BE2C (cell line): ENCODE measurements around the gene TSPYL1.
"Not testable (repeated sequence)": the region's sequence is repeated elsewhere in the genome, so short reads cannot be mapped to it uniquely, and the experiment has no call there.

Experiments
- DNase-seq: peaks from one replicate; pipeline ENCODE4 v3.0.0-alpha.2; 2020
- H3K27me3 ChIP-seq: fragments of 250-450 bp; sonication (Bioruptor Pico); 2 replicates; pipeline ENCODE4 v1.5.1; 2020; ENCODE audit warnings: mild to moderate bottlenecking
- H3K36me3 ChIP-seq: fragments of 250-450 bp; sonication (Bioruptor Pico); 2 replicates; pipeline ENCODE4 v1.5.1; 2020; ENCODE audit warnings: mild to moderate bottlenecking
- H3K4me1 ChIP-seq: fragments of 250-450 bp; sonication (Bioruptor Pico); 2 replicates; pipeline ENCODE4 v1.5.1; 2020
- H3K4me3 ChIP-seq: 2 replicates; pipeline ENCODE4 v1.5.1; 2011; ENCODE audit warnings: low read depth, low read length
- H3K9me3 ChIP-seq: fragments of 250-450 bp; sonication (Bioruptor Pico); 2 replicates; pipeline ENCODE4 v1.5.1; 2020
- CTCF ChIP-seq: IDR thresholded peaks from 2 replicates; pipeline ENCODE4 v1.5.1; 2012; ENCODE audit warnings: mild to moderate bottlenecking, low read depth, low read length

TSPYL1 gene

DNA sequence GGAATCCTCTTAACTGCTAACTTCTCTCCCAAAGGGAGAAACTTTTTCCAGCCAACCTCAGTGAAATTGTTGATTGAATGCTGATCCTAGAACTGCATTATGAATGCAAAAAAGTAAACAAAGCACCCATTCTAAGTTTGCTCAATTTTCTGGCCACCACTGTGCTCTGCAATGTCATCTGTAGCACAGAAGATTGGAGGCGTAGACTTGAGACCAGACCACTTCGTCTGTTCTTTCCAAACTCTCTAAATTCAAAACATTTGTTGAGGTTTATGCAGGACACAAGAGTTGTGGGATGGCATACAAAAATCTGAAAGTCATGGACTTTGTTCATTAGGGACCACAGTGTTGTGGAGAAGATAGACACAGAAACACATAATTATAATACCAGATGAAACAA, 11.1 kb upstream of the TSPYL1 start:
- DNase-seq: no peak
- Histone ChIP-seq H3K36me3 (no peaks in the 10 kb centered on the region), H3K4me3 (no peak overlapping the region), H3K9me3 (no peaks in the 10 kb centered on the region), H3K27me3 (no peaks in the 10 kb centered on the region), H3K4me1 (no peaks in the 10 kb centered on the region)
- TF ChIP-seq CTCF: no peak

DNA sequence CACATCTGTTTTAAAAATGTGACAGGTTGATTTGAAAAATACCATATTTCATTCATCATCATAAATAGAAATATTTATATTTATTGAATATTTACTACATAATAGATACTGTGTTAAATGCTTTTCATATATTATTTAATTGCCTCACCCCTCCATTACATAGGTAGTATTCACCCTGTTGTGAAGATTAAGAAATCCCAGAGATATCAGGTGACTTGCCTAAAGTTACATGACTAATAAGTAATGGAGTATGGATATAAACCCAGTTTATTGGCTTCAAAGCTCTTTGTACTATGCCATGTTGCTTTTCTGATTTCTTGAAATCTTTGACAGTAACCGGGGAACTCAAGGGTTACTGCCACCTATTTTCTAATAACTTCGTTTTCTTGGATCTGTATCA, 10.1 kb upstream of the TSPYL1 start:
- no peak for DNase-seq
- H3K27me3 ChIP-seq: no peaks in the 10 kb centered on the region
- no peaks in the 10 kb centered on the region for H3K36me3 ChIP-seq
- H3K4me1 ChIP-seq: no peaks in the 10 kb centered on the region
- TF ChIP-seq CTCF: no peak
- no peaks in the 10 kb centered on the region for H3K9me3 ChIP-seq
- H3K4me3 ChIP-seq: no peak overlapping the region

GRCh38 chr6:116287689-116288282, 8.1 kb upstream of the TSPYL1 start:
- Histone ChIP-seq H3K4me3 (no peak overlapping the region), H3K27me3 (0 out of 2 replicates have a peak, but pooled peaks cover 3% of the 10 kb centered on the region), H3K4me1 (no peaks in the 10 kb centered on the region), H3K36me3 (no peaks in the 10 kb centered on the region), H3K9me3 (no peaks in the 10 kb centered on the region)
- TF ChIP-seq CTCF: peak; percentile 85
- DNase-seq: no peak

DNA sequence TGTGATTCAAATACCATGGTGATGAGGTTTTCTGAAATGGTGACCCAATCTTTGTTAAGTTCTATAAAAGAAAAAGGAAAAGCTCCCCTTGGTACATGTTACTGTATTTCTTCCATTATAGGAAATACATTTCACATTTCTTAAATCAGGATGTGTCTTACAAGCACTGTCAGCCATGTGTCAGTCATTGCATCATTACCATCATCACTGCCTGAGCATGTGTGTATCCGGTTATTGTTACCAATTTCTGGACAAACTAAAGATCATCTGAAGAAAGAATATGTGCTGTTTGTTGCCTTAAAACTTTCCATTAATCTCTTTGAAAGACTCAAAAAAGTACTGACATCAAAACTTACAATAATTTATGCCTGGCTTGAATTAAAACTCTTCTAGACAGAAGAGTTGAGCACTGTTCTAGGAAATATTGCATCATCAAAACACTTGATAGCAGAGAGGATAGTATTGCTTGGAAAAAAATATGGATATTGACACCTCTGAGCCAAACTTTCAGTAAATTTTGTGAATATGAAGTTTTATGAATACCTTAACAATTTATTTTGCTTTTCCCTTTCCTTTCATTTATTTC, 7.1 kb upstream of the TSPYL1 start:
- Histone ChIP-seq H3K9me3 (no peaks in the 10 kb centered on the region), H3K27me3 (0 out of 2 replicates have a peak, but pooled peaks cover 3% of the 10 kb centered on the region), H3K4me1 (no peaks in the 10 kb centered on the region), H3K36me3 (no peaks in the 10 kb centered on the region), H3K4me3 (no peak overlapping the region)
- DNase-seq: no peak
- no peak for TF ChIP-seq CTCF

DNA sequence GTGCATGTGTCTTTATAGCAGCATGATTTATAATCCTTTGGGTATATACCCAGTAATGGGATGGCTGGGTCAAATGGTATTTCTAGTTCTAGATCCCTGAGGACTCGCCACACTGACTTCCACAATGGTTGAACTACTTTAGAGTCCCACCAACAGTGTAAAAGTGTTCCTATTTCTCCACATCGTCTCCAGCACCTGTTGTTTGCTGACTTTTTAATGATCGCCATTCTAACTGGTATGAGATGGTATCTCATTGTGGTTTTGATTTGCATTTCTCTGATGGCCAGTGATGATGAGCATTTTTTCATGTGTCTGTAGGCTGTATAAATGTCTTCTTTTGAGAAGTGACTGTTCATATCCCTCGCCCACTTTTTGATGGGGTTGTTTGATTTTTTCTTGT, 5.3 kb upstream of the TSPYL1 start:
- DNase-seq, H3K4me3 ChIP-seq, H3K27me3 ChIP-seq, H3K4me1 ChIP-seq, H3K36me3 ChIP-seq, H3K9me3 ChIP-seq: not testable (repeated sequence)

DNA sequence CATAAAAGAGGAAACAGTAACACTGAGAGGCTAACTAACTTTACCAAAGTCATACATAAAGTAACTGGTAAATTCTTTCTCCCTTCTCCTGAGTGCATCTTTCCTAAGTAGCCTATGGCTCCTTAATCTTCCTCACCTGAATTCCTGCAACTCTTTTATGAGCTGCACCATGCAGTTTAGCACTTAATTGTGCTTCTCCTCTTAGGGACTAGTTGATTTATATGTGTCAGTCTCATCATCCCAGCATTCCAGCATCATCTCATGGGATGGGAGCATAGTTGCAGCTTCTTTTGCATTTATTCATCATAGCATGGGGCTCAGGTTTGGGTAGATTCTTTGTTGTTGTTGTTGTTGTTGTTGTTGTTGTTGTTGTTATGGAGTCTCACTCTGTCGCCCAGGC, 3.5 kb upstream of the TSPYL1 start:
- TF ChIP-seq CTCF: no peak
- H3K27me3 ChIP-seq: 0 out of 2 replicates have a peak, but pooled peaks cover 3% of the 10 kb centered on the region
- no peaks in the 10 kb centered on the region; the same call in 1 of the 2 replicates for H3K4me1 ChIP-seq
- H3K4me3 ChIP-seq: no peak overlapping the region
- peaks cover 4% of the 10 kb centered on the region for H3K36me3 ChIP-seq
- H3K9me3 ChIP-seq: no peaks in the 10 kb centered on the region
- no peak for DNase-seq

DNA sequence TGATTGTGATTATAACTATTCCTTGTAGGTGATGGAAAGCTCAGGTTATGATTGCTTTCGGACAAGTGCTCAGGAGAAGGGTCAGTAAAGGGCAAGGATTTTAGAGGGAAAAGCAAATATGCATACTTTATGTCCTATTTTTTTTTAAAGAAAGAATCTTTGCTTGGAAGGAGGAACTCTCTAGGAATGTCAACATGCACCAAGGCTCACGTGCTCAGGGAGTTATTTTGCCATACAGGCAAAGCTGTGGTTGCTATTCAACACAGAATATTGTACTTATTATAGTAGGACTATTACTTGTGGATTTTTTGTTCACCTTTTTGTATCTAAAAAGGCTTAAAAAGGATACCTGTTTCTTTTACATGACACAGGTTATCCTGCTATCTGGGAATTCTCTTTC, 3.0 kb upstream of the TSPYL1 start:
- peaks cover 8% of the 10 kb centered on the region for H3K36me3 ChIP-seq
- no peaks in the 10 kb centered on the region; the same call in 1 of the 2 replicates for H3K4me1 ChIP-seq
- no peak for DNase-seq
- H3K9me3 ChIP-seq: no peaks in the 10 kb centered on the region
- H3K4me3 ChIP-seq: no peak overlapping the region
- TF ChIP-seq CTCF: no peak
- 0 out of 2 replicates have a peak, but pooled peaks cover 3% of the 10 kb centered on the region for H3K27me3 ChIP-seq
